ENCODE measurements around the gene KRR1.

- TF ChIP-seq CTCF (IDR thresholded peaks at IDR 0.05) (no peak), POLR2A (IDR thresholded peaks at IDR 0.05) (no peak), POLR2AphosphoS5 (IDR thresholded peaks at IDR 0.05) (no peak)
These were observed 31.5 kb upstream of the KRR1 start for GRCh38 chr12:75542942-75543341.

Measured in prostate gland (tissue), 2 donors.